Measurements from ENCODE around the gene FGF19.

FGF19 gene

GRCh38 chr11:69703768-69704507, at the start of gene FGF19:
FGF19 (minus strand) TSS chr11:69704022; CDS start chr11:69703876, 146 bp downstream.
- peak; percentile 38 for DNase-seq

- DNase-seq: no peak
Observed at GRCh38 chr11:69752890-69753289, 49.1 kb upstream of the FGF19 start.

GRCh38 chr11:69750875-69751597, 47.2 kb upstream of the FGF19 start:
- DNase-seq: no peak

GRCh38 chr11:69750108-69750850, 46.5 kb upstream of the FGF19 start:
- no peak for DNase-seq

GRCh38 chr11:69748637-69749036, 44.8 kb upstream of the FGF19 start:
- DNase-seq: no peak

- DNase-seq: no peak
Observed at GRCh38 chr11:69746752-69747742, 43.2 kb upstream of the FGF19 start.

- no peak for DNase-seq
Observed at GRCh38 chr11:69746140-69746539, 42.3 kb upstream of the FGF19 start.

GRCh38 chr11:69745201-69745600, 41.4 kb upstream of the FGF19 start:
- no peak for DNase-seq

- no peak for DNase-seq
Observed at GRCh38 chr11:69744435-69744834, 40.6 kb upstream of the FGF19 start.

- DNase-seq: no peak
Observed at GRCh38 chr11:69734841-69735240, 31.0 kb upstream of the FGF19 start.

- DNase-seq: no peak
Observed at GRCh38 chr11:69734367-69734766, 30.5 kb upstream of the FGF19 start.

GRCh38 chr11:69732910-69733309, 29.1 kb upstream of the FGF19 start:
- DNase-seq: no peak

- no peak for DNase-seq
Observed at GRCh38 chr11:69731110-69731509, 27.3 kb upstream of the FGF19 start.

- DNase-seq: no peak
Observed at GRCh38 chr11:69730500-69730899, 26.7 kb upstream of the FGF19 start.

- no peak for DNase-seq
Observed at GRCh38 chr11:69729252-69729651, 25.4 kb upstream of the FGF19 start.

GRCh38 chr11:69727266-69727665, 23.4 kb upstream of the FGF19 start:
- DNase-seq: no peak

GRCh38 chr11:69726481-69726880, 22.7 kb upstream of the FGF19 start:
- no peak for DNase-seq

GRCh38 chr11:69726019-69726418, 22.2 kb upstream of the FGF19 start:
- DNase-seq: no peak

- peak; percentile 17 for DNase-seq
Observed at GRCh38 chr11:69721745-69722144, 17.9 kb upstream of the FGF19 start.

- no peak for DNase-seq
Observed at GRCh38 chr11:69721106-69721505, 17.3 kb upstream of the FGF19 start.

- DNase-seq: no peak
Observed at GRCh38 chr11:69718912-69719311, 15.1 kb upstream of the FGF19 start.

- DNase-seq: peak; percentile 81
Observed at GRCh38 chr11:69718147-69718546, 14.3 kb upstream of the FGF19 start.

Data from hematopoietic multipotent progenitor cell treated with erythropoietin and hydrocortisone succinate and interleukin-3 and kit ligand, for 4 days (in vitro differentiated cells).